Head of caudate nucleus (tissue), 42 donors: ENCODE results near the gene KCNT1.

Source experiments
- DNase-seq, 42 donors: peaks; one replicate each; pipeline versions ENCODE4 v3.0.0 to v3.0.0-alpha.2; 2020 to 2021; ENCODE audit warnings: mixed read lengths in 7 of 42
- intact Hi-C: fragments of 100-400 bp; cut with DNase I; formaldehyde crosslinking; loops from one replicate; pipeline ENCODE4 v1.15.0; 2022

KCNT1 gene

DNA sequence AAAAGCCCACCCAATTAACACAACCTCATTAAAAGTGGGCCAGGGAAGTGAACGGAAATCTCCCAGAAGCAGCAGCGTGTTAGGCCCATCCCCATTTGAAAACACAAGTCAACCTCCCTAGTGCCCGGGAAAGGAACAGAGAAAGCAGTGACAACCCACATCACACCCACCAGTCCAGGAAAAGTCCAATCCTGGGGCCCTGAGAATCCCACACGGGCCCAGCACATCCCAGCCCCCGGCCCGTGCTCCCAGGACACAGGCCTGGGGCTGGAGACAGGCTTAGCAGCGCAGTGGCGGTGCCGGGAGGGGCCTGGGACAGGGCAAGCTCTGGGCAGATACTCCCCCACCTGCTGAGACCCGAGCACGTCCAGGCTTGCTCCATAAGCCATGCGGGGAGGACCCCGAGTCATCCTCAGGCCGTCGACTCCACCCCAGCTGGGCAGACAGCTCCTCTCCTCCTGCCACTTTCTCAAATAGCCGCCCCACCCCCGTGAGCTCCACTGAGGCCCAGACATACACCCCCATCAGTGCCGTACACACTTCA is 101.0 kb downstream of the KCNT1 start:
- intact Hi-C loops: no loop called here
- no peak for DNase-seq

DNA sequence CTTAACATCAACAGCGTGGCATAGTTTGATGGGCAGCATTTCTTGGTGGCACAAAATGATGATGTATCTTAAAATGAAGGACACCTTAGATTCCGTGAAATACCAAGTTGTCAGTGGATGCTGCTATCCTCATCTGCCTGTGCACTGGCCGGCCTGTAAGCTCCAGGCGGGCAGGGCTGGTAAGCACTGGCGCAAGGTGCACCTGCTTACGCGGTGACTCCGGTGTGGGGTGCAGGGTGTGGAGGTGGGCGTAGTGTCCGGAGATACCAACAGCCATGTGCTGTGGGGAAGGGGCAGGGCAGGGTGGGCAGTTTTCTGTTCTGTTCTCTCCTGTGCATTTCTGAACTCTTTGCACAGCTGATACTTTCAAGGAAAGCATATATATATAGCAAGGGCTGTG is 101.5 kb downstream of the KCNT1 start:
- intact Hi-C loops: no loop called here
- no peak for DNase-seq

DNA sequence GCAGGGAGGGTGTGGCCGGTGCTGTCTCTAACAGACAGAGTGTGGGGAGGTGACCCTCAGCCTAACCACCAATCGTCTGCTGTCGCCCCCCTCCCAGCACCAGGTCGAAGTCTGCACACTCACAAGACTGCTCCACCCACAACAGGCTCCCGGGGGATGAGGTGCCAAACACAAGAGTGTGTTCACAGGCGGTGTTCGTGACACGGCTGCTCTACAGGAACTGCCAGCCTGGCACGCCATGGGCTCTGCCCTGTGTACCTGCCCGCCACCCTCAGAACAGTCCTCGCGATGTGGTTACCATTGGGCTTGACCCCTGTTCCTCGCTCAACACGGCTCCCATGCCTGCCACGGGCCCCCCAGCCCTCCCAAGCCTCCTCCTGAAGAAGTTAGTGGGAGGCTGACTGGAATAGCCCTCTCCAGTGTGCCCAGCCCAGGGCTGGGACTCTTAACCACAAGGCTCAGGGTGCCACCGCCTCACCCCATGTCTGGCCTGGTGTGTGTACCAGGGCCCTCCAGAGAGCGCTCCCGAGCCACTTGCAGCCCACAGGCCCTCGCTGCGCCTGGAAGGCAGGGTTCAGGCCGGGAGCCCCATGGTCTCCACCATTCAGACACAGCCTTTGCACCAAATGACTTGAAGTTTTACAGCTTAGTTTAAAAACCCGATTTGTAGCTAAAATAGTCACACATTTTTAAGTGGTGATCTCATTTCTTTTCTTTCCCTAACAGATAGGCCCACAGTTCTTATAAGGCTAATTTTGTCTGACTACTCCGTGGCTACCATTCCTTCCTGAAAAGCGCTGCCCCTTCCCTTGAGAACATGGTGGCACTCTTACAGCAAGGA is 102.8 kb downstream of the KCNT1 start:
- intact Hi-C loops: no loop called here
- DNase-seq: peak in 1 of 42 donors; percentile 40

GRCh38 chr9:135805422-135806022 is 103.5 kb downstream of the KCNT1 start:
- no peak for DNase-seq
- intact Hi-C loops: no loop called here

DNA sequence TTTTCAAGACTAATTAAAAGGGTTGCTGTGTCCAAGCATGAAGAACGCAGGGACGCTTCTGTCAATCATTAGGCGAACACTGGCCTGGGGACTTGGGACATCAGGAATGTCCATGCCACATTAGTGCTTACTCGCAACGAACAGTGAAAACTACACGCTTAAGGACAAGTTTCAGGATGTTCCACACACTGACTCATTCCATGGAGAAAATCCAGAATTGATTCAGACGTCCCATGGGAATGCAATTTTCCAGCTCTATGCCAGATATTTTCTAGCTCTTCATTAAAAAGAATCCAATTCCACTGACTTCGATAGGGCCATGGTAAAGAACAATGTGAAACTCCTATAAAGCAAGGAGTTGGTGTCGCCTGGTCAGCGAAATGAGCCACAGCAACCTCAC is 107.2 kb downstream of the KCNT1 start:
- intact Hi-C loops: no loop called here
- DNase-seq: peak in 2 of 42 donors; percentile 2 to 6

- DNase-seq: peak in 7 of 42 donors; percentile 5 to 37 (median 14)
- intact Hi-C loops: no loop called here
Observed at GRCh38 chr9:135810806-135811575, 109.0 kb downstream of the KCNT1 start.

- peak in 30 of 42 donors; percentile 26 to 72 (median 46) for DNase-seq
- intact Hi-C loops: no loop called here
Observed at GRCh38 chr9:135811801-135812200, 109.8 kb downstream of the KCNT1 start.

- intact Hi-C loops: no loop called here
- DNase-seq: peak in 3 of 42 donors; percentile 0 to 42 (median 26)
Observed at GRCh38 chr9:135812961-135813360, 111.0 kb downstream of the KCNT1 start.

- intact Hi-C loops: no loop called here
- peak in 3 of 42 donors; percentile 4 to 32 (median 18) for DNase-seq
Observed at GRCh38 chr9:135813671-135814290, 111.8 kb downstream of the KCNT1 start.

DNA sequence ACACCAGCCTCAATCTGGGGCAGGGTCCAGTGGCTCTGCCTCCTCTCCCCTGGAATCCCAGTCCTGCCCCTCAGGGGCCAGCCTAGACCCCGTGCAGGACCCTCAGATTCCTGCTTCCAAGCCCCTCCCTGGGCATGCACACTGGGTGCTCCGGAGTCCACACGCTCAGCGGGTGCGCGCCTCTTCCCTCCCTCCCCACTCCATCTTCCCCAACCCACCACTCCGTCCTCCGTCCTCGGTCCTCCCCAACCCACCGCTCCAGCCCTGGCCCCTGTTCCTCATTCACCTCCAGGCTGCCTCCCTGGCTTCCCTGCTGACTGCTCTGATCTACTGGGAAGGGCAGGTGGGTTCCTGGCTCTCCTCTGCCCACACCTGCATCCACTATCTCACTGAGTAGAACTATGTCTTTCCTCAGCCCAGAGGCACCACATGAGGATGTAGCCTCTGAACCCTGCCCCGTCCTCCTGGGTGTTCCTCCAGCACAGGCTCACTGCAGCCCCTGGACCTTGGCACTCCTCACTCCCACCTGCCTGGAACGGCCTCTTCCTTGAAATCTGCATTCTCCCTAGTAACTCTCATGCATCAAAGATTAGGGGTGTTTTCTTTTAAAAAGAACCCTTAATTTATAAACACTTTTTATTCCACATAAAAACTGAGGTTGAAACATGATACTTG is 112.6 kb downstream of the KCNT1 start:
- DNase-seq: peak in 2 of 42 donors; percentile 2 to 30
- intact Hi-C loops: no loop called here

- intact Hi-C loops: no loop called here
- peak in 1 of 42 donors; percentile 6 for DNase-seq
Observed at GRCh38 chr9:135815413-135815812, 113.4 kb downstream of the KCNT1 start.

DNA sequence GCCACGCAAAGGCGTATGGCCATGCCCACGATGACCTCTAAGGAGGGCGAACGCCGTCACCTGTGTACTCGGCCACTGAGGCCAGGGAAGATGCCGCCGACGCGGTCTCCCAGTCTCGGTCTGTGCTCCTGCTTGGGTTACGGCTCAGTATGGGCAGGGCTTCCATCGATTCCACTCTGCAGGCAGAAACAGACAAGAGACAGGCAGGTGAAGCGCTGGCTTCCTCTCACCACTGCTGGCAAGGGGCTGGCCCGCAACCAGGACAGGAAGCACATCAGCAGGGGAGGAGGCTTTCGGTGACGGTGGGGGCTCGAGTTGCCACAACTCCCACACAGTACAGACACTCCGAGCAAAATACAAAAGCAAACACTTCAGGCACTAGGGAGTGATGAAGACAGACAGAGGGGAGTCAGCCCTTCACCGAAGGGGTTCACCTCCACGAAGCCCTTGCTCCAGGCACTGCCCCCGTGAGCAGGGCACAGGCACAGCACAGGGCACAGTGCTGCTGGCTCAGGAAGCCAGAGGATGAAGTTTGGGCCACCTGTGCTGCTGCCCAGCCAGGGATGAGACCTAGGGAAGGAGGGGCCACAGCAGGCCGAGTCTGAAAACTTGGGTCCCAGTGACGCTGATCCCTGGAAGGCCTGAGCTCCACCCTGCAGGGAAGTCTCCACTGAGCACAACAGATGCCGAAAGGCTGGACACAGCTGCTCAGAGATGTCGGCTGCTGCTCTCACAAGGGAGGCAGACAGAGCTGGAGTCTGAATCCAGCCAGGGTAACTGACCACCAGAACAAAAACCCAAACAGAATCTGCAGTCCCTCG is 114.1 kb downstream of the KCNT1 start:
- peak in 1 of 42 donors; percentile 26 for DNase-seq
- intact Hi-C loops: no loop called here

GRCh38 chr9:135816651-135816970 is 114.6 kb downstream of the KCNT1 start:
- intact Hi-C loops: no loop called here

DNA sequence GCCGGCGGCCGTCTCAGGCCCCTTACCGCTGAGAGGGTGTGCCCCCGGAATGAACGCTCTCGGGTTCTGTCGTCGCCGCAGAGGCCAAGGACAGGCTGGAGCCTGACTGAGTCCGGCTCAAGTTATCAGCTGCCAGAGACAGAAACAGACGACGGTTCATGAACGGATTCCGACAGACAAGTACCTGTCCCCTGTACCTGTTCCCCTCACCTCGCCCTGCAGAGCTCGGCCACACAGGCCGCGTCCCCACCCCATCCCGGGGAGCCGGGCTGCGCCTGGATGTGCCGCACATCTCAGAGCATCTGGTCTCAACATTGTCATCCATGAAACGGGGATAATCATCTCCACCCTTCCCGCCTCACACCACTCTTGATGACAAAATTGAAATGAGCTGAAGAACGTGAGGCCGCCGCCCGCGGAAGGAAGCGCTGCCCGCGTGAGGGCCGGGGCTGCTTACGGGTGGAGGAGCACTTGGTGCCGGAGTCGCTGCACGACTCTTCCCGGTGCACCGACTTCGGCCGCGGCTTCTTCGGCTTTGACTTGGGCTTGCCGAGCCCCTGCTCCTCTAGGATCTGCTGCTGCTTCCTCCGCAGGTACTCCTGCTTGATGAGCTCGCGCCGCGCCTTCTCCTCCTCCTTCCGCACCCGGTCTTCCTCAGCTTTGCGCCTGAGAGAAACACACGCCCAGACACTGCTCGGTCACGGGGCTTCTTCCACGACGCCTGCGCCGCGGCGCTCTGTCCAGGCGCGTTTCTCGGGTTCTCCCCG is 116.1 kb downstream of the KCNT1 start:
- intact Hi-C loops: no loop called here
- DNase-seq: peak in 2 of 42 donors; percentile 1 to 39

More at GRCh38 chr9:135816651-135816970, 114.6 kb downstream of the KCNT1 start:
- peak in 1 of 42 donors; percentile 40 for DNase-seq

- peak in 2 of 42 donors; percentile 2 to 35 for DNase-seq
- intact Hi-C loops: no loop called here
Observed at GRCh38 chr9:135818718-135819475, 116.9 kb downstream of the KCNT1 start.

GRCh38 chr9:135819905-135820304 is 117.9 kb downstream of the KCNT1 start:
- intact Hi-C loops: no loop called here

More at GRCh38 chr9:135819905-135820304, 117.9 kb downstream of the KCNT1 start:
- DNase-seq: peak in 1 of 42 donors; percentile 36
